Measurements from ENCODE around the gene PLCXD1.

PLCXD1 gene

DNA sequence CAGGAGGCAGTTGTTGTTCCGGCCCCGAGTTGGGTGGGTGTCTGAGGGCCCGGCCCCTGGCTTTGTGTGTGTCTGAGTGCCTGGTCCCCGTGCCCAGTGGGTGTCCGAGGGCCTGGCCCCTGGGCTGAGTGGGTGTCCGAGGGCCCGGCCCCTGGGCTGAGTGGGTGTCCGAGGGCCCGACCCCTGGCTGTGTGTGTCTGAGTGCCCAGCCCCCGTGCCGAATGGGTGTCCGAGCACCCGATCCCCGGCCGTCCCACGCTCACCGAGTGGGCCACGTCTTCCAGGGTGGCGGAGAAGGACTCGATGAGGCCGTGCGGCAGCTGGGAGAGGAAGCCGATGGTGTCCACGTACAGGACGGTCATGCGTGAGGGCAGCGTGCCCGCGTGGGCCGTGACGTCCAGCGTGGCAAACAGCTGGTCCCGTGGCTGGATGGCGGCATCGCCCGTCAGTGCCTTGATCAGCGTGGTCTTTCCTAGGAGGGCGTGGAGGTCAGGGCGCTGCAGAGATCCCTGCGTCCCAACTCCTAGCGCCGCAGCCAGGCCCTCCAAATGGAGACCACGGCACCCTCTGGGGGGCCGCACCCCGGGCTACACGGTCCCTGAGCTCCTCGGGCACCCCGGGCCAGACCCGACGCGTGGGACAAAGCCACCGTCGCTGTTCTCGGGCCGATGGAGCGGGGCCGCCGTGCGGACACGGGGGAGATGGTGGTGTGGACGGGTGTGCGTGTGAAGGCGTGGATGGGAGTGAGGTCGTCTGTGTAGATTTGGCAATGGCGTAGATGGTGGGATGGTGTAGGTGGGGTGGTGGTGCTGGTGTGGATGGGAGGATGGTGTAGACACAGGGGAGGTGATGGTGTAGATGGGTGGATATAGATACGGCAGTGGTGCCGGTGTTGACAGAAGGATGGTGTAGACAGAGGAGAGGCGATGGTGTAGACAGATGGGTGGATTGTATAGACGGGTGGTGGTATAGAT lies 30.3 kb downstream of the PLCXD1 start:
- TF ChIP-seq, protein P1, sequence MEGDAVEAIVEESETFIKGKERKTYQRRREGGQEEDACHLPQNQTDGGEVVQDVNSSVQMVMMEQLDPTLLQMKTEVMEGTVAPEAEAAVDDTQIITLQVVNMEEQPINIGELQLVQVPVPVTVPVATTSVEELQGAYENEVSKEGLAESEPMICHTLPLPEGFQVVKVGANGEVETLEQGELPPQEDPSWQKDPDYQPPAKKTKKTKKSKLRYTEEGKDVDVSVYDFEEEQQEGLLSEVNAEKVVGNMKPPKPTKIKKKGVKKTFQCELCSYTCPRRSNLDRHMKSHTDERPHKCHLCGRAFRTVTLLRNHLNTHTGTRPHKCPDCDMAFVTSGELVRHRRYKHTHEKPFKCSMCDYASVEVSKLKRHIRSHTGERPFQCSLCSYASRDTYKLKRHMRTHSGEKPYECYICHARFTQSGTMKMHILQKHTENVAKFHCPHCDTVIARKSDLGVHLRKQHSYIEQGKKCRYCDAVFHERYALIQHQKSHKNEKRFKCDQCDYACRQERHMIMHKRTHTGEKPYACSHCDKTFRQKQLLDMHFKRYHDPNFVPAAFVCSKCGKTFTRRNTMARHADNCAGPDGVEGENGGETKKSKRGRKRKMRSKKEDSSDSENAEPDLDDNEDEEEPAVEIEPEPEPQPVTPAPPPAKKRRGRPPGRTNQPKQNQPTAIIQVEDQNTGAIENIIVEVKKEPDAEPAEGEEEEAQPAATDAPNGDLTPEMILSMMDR (IDR thresholded peaks at IDR 0.05; ENCODE audit: extremely low read depth, insufficient read depth, missing control alignments): no peak
- no peak for DNase-seq (ENCODE audit: low spot score)
- in situ Hi-C loops (cut with MboI; ENCODE audit: low pct_unique_long_range_greater_than_20kb, low sequenced_read_pairs, unreplicated experiment): no loop called here

- no peak for DNase-seq (ENCODE audit: low spot score)
- in situ Hi-C loops (cut with MboI; ENCODE audit: low pct_unique_long_range_greater_than_20kb, low sequenced_read_pairs, unreplicated experiment): no loop called here
- TF ChIP-seq, protein P1 (IDR thresholded peaks at IDR 0.05; ENCODE audit: extremely low read depth, insufficient read depth, missing control alignments): no peak
These were observed 31.6 kb downstream of the PLCXD1 start for GRCh38 chrX:312621-313331.

DNA sequence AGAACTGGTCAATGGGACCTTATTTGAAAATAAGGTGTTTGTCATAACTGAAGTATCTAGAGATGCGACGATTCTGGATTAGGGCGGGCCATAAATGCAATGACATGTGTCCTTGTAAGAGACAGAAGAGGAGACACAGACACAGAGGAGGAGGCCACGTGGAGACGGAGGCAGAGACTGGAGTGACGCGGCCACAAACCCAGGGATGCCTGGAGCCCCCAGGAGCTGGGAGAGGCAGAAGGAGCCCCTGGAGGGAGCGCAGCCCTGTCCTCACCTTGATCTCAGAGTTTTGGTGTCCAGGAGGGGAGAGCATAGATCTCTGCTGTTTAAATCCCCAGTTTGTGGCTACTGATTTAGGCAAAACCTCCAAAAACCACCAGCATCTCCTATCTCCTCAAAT lies 32.4 kb downstream of the PLCXD1 start:
- in situ Hi-C loops (cut with MboI; ENCODE audit: low pct_unique_long_range_greater_than_20kb, low sequenced_read_pairs, unreplicated experiment): no loop called here
- no peak for DNase-seq (ENCODE audit: low spot score)
- TF ChIP-seq, protein P1 (IDR thresholded peaks at IDR 0.05; ENCODE audit: extremely low read depth, insufficient read depth, missing control alignments): no peak

GRCh38 chrX:314049-314448 lies 32.9 kb downstream of the PLCXD1 start:
- TF ChIP-seq, protein P1 (IDR thresholded peaks at IDR 0.05; ENCODE audit: extremely low read depth, insufficient read depth, missing control alignments): no peak
- DNase-seq (ENCODE audit: low spot score): no peak
- in situ Hi-C loops (cut with MboI; ENCODE audit: low pct_unique_long_range_greater_than_20kb, low sequenced_read_pairs, unreplicated experiment): no loop called here

DNA sequence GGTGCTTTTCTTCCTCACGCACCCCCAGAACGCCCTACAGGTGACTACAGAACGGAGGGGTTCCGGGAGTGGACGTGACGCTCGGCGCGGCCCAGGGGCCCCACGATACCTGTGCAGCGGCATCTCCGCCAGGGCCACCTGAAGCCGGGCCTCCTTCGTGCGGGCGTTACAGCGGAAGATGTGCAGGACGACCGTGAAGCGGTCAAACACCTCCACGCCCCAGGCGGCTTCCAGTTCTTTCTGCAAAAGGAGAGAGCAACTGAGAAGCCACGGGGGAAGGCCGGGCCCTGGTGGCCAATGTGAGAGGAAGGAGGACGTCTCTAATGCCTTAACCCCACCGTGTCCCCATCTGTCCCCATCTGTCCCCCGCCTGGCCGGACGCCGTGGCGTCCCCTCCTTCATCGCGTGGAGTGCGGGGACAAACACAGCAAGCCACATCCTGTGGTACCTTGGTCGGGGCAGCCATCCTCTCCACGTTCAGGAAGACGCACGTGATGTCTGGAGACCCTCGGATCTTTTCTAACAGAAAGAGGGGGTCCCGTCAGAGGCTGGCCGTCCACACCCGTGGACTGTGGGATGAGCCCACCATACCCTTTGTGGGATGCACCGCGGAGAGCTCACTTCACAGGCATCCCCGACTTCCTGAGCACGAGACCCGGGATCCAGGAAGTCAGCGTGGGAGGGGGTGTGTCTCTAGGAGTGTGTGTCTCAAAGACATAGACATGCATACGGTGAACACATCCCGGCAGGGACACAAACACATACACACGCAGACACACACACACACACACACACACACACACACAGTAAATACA lies 33.8 kb downstream of the PLCXD1 start:
- no peak for DNase-seq (ENCODE audit: low spot score)
- in situ Hi-C loops (cut with MboI; ENCODE audit: low pct_unique_long_range_greater_than_20kb, low sequenced_read_pairs, unreplicated experiment): no loop called here
- TF ChIP-seq, protein P1 (IDR thresholded peaks at IDR 0.05; ENCODE audit: extremely low read depth, insufficient read depth, missing control alignments): no peak
